Measurements from ENCODE around the gene PAX6. TPM values are rescaled to one million over a fixed set of nuclear protein-coding genes. Genes with fewer than 3 reads are reported as not detected.
A peak's percentile ranks its signal among the peaks of the same experiment; 100 is the strongest.

The PAX6 gene
- total RNA-seq, 1 experiment from 2014 or later, result 3.3 TPM

- H3K4me3 Mint-ChIP-seq, result peak overlapping the region; percentile 57
- H3K4me1 Mint-ChIP-seq, result peaks cover 61% of the 10 kb centered on the region
- ChIA-PET CTCF (interaction anchor here (0.8 to 2.0 kb wide), 5 partner anchors 11 to 145 kb away, joined by 3 to 9 read pairs (median 5); no protein-coding TSS in a partner anchor), POLR2A (interaction anchor here (1.5 kb wide), 1 partner anchor 10 kb away, joined by 5 read pairs; no protein-coding TSS in a partner anchor)
- H3K27me3 Mint-ChIP-seq (ENCODE audit: low read depth), result peaks cover 100% of the 10 kb centered on the region
- no peaks in the 10 kb centered on the region for H3K36me3 Mint-ChIP-seq
- no peaks in the 10 kb centered on the region for H3K9me3 Mint-ChIP-seq
- ATAC-seq, result no peak
- peak; percentile 26 for DNase-seq (ENCODE audit: low spot score)
- H3K27ac Mint-ChIP-seq, result no peak overlapping the region
- TF ChIP-seq USF2 (CRISPR knock-in tag; IDR thresholded peaks at IDR 0.05) (no peak), ZNF416 (CRISPR knock-in tag; IDR thresholded peaks at IDR 0.05) (no peak), AFF4 (CRISPR knock-in tag; IDR thresholded peaks at IDR 0.05; ENCODE audit: borderline replicate concordance) (no peak), PRDM15 (CRISPR knock-in tag; IDR thresholded peaks at IDR 0.05) (no peak), ZNF281 (CRISPR knock-in tag; IDR thresholded peaks at IDR 0.05) (no peak), PRRX2 (CRISPR knock-in tag; IDR thresholded peaks at IDR 0.05) (no peak), NR1H2 (CRISPR knock-in tag; IDR thresholded peaks at IDR 0.05) (no peak), CREB1 (CRISPR knock-in tag; IDR thresholded peaks at IDR 0.05) (no peak), ZMAT4 (CRISPR knock-in tag; IDR thresholded peaks at IDR 0.05) (no peak), ZNF138 (CRISPR knock-in tag; conservative IDR thresholded peaks at IDR 0.05) (no peak), TEAD4 (CRISPR knock-in tag; IDR thresholded peaks at IDR 0.05) (no peak), SMAD3 (CRISPR knock-in tag; IDR thresholded peaks at IDR 0.05; ENCODE audit: borderline replicate concordance) (no peak), ATF2 (CRISPR knock-in tag; IDR thresholded peaks at IDR 0.05; ENCODE audit: borderline replicate concordance, low read depth) (no peak), NFE2L1 (CRISPR knock-in tag; IDR thresholded peaks at IDR 0.05) (no peak)
Measured at GRCh38 chr11:31813391-31814175, 2.5 kb upstream of the PAX6 start.

Data from WTC11 (cell line).